ENCODE measurements around the gene RAB11A. TPM values are rescaled to one million over a fixed set of nuclear protein-coding genes. Genes with fewer than 3 reads are reported as not detected.

RAB11A gene
- total RNA-seq, 2 experiments from 2014 or later = 106 to 113 TPM

- intact Hi-C loops (cut with micrococcal nuclease) = no loop called here
- Mint-ChIP-seq H3K4me3 (no peak overlapping the region), H3K27ac (no peak overlapping the region), H3K9me3 (no peaks in the 10 kb centered on the region), H3K36me3 (ENCODE audit: low read depth) (no peaks in the 10 kb centered on the region), H3K4me1 (ENCODE audit: low read depth) (peaks cover 3% of the 10 kb centered on the region), H3K27me3 (no peaks in the 10 kb centered on the region)
- TF ChIP-seq CTCF (IDR thresholded peaks at IDR 0.05) = no peak
- POLR2A ChIA-PET = interaction anchor here (0.9 kb wide), 1 partner anchor 55 kb away, joined by 3 read pairs; no protein-coding TSS in a partner anchor
- CTCF ChIA-PET = no interaction called here
- ATAC-seq (no peak), DNase-seq (no peak)
Measured at GRCh38 chr15:65925338-65925737, 56.0 kb downstream of the RAB11A start.

GRCh38 chr15:65926459-65926858 is 57.2 kb downstream of the RAB11A start:
- DNase-seq (no peak), ATAC-seq (no peak)
- Mint-ChIP-seq H3K36me3 (ENCODE audit: low read depth) (no peaks in the 10 kb centered on the region), H3K4me1 (ENCODE audit: low read depth) (no peaks in the 10 kb centered on the region), H3K27me3 (no peaks in the 10 kb centered on the region), H3K9me3 (no peaks in the 10 kb centered on the region), H3K27ac (no peak overlapping the region), H3K4me3 (no peak overlapping the region)
- CTCF ChIA-PET = no interaction called here
- no peak for TF ChIP-seq CTCF (IDR thresholded peaks at IDR 0.05)
- intact Hi-C loops (cut with micrococcal nuclease) = no loop called here
- POLR2A ChIA-PET = interaction anchor here (0.9 kb wide), 1 partner anchor 57 kb away, joined by 3 read pairs; the partner anchor contains the start of gene RAB11A

- intact Hi-C loops (cut with micrococcal nuclease) = no loop called here
- Mint-ChIP-seq H3K36me3 (ENCODE audit: low read depth) (no peaks in the 10 kb centered on the region), H3K4me1 (ENCODE audit: low read depth) (no peaks in the 10 kb centered on the region), H3K27ac (no peak overlapping the region), H3K27me3 (no peaks in the 10 kb centered on the region), H3K9me3 (no peaks in the 10 kb centered on the region), H3K4me3 (no peak overlapping the region)
- no peak for TF ChIP-seq CTCF (IDR thresholded peaks at IDR 0.05)
- ATAC-seq (no peak), DNase-seq (no peak)
- CTCF ChIA-PET = no interaction called here
- POLR2A ChIA-PET = interaction anchor here (0.9 kb wide), 1 partner anchor 58 kb away, joined by 3 read pairs; the partner anchor contains the start of gene RAB11A
Measured at GRCh38 chr15:65926899-65927298, 57.6 kb downstream of the RAB11A start.

- no peak for TF ChIP-seq CTCF (IDR thresholded peaks at IDR 0.05)
- Mint-ChIP-seq H3K27me3 (no peaks in the 10 kb centered on the region), H3K36me3 (ENCODE audit: low read depth) (no peaks in the 10 kb centered on the region), H3K9me3 (no peaks in the 10 kb centered on the region), H3K4me3 (no peak overlapping the region), H3K4me1 (ENCODE audit: low read depth) (no peaks in the 10 kb centered on the region), H3K27ac (no peak overlapping the region)
- POLR2A ChIA-PET = interaction anchor here (0.9 kb wide), 1 partner anchor 58 kb away, joined by 3 read pairs; the partner anchor contains the start of gene RAB11A
- intact Hi-C loops (cut with micrococcal nuclease) = no loop called here
- DNase-seq = no peak
- no peak for ATAC-seq
- CTCF ChIA-PET = no interaction called here
Measured at GRCh38 chr15:65927545-65927944, 58.3 kb downstream of the RAB11A start.

- H3K27ac Mint-ChIP-seq = no peak overlapping the region
- H3K27me3 Mint-ChIP-seq = no peaks in the 10 kb centered on the region
- ATAC-seq (no peak), DNase-seq (no peak)
- ChIA-PET CTCF (interaction anchor here (1.0 kb wide), 1 partner anchor 8 kb away, joined by 3 read pairs; no protein-coding TSS in a partner anchor), POLR2A (no interaction called here)
- H3K9me3 Mint-ChIP-seq = no peaks in the 10 kb centered on the region
- H3K4me1 Mint-ChIP-seq (ENCODE audit: low read depth) = no peaks in the 10 kb centered on the region
- H3K4me3 Mint-ChIP-seq = no peak overlapping the region
- intact Hi-C loops (cut with micrococcal nuclease) = no loop called here
- no peaks in the 10 kb centered on the region for H3K36me3 Mint-ChIP-seq (ENCODE audit: low read depth)
- no peak for TF ChIP-seq CTCF (IDR thresholded peaks at IDR 0.05)
Measured at GRCh38 chr15:65929573-65929972, 60.3 kb downstream of the RAB11A start.
